ENCODE measurements around the gene KCND2. TPM values are rescaled to one million over a fixed set of nuclear protein-coding genes. Genes with fewer than 3 reads are reported as not detected.

The KCND2 gene
- total and polyA plus RNA-seq, 3 experiments from 2014 or later: not detected

DNA sequence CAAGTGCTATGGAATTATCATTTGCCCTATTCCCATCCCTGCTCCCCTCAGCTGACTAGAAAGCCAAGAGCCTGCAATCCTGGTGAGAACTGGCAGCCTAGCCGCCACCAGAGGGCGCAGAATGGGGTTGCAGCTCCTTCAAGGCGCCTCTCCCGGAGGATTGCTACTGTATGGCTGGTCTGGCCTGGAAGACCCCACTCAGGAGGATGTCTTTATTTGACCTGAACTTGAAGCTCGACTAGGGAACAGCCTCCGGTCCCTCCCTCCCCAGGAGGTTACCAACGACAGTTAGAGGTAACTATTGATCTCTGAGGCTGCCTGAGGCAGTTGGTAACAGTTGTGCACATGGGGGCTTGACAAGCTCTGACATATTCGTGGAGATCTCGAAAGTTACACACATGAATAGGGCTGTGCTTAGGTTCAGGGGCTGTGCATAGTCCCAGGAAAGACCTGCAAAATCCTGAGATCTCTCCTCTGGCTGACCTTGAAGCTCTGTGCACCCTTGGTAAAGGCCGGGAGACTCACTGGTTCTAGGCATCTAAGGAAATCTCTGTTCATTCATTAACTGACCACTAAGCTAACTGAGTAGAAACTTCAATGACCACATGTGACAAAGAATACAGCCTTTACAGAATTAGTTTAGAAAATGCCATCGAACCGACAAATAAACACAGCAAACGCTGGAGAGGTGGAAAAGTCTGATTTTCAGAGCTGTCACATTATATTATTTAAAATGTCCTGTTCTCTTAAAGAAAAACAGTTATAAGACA is 519.3 kb downstream of the KCND2 start:
- H3K27ac ChIP-seq (ENCODE audit: low read depth, low read length): no peak overlapping the region
- CTCF ChIA-PET: interaction anchor here (0.7 to 2.0 kb wide), 10 partner anchors 10 to 316 kb away, joined by 3 to 15 read pairs (median 5); no protein-coding TSS in a partner anchor
- no peaks in the 10 kb centered on the region for H3K9me3 Mint-ChIP-seq
- no peaks in the 10 kb centered on the region for H3K9me3 ChIP-seq (ENCODE audit: low read length)
- H3K4me1 Mint-ChIP-seq: no peaks in the 10 kb centered on the region
- POLR2A ChIA-PET: no interaction called here
- no peaks in the 10 kb centered on the region for H3K36me3 Mint-ChIP-seq
- no peaks in the 10 kb centered on the region for H3K4me1 ChIP-seq (ENCODE audit: insufficient read depth, low read length)
- peak; percentile 10 to 63 (median 31) for DNase-seq
- no peaks in the 10 kb centered on the region for H3K36me3 ChIP-seq (ENCODE audit: insufficient read depth, low read length)
- no peak overlapping the region for H3K4me3 ChIP-seq (ENCODE audit: low read length)
- H3K27me3 ChIP-seq (ENCODE audit: insufficient read depth, low read length, poor library complexity, severe bottlenecking): no peaks in the 10 kb centered on the region
- peaks cover 5 to 8% of the 10 kb centered on the region in 2 donors for H3K27me3 Mint-ChIP-seq
- no peak overlapping the region for H3K4me3 Mint-ChIP-seq
- H3K27ac Mint-ChIP-seq: no peak overlapping the region

DNA sequence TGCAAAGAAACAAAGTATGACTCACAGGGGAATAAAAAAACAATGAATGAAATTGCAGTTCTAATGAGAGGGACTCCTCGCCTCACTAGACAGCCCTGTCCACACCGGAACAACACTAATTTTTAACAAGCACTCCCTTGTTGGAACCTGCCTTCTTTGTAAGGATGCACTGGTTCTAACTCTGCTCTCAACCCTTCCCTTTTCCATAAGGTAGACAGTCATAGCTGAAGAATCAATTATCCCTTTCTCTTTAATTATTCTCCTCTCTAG is 519.8 kb downstream of the KCND2 start:
- H3K27me3 Mint-ChIP-seq: peaks cover 5 to 8% of the 10 kb centered on the region in 2 donors
- DNase-seq: no peak
- Histone ChIP-seq H3K27ac (ENCODE audit: low read depth, low read length) (no peak overlapping the region), H3K36me3 (ENCODE audit: insufficient read depth, low read length) (no peaks in the 10 kb centered on the region), H3K4me1 (ENCODE audit: insufficient read depth, low read length) (no peaks in the 10 kb centered on the region), H3K4me3 (ENCODE audit: low read length) (no peak overlapping the region), H3K9me3 (ENCODE audit: low read length) (no peaks in the 10 kb centered on the region), H3K27me3 (ENCODE audit: insufficient read depth, low read length, poor library complexity, severe bottlenecking) (no peaks in the 10 kb centered on the region)
- CTCF ChIA-PET: interaction anchor here (1.1 to 2.0 kb wide), 8 partner anchors 10 to 316 kb away, joined by 3 to 15 read pairs (median 5); no protein-coding TSS in a partner anchor
- H3K4me1 Mint-ChIP-seq: no peaks in the 10 kb centered on the region
- H3K4me3 Mint-ChIP-seq: no peak overlapping the region
- no peak overlapping the region for H3K27ac Mint-ChIP-seq
- no peaks in the 10 kb centered on the region for H3K36me3 Mint-ChIP-seq
- POLR2A ChIA-PET: no interaction called here
- H3K9me3 Mint-ChIP-seq: no peaks in the 10 kb centered on the region

DNA sequence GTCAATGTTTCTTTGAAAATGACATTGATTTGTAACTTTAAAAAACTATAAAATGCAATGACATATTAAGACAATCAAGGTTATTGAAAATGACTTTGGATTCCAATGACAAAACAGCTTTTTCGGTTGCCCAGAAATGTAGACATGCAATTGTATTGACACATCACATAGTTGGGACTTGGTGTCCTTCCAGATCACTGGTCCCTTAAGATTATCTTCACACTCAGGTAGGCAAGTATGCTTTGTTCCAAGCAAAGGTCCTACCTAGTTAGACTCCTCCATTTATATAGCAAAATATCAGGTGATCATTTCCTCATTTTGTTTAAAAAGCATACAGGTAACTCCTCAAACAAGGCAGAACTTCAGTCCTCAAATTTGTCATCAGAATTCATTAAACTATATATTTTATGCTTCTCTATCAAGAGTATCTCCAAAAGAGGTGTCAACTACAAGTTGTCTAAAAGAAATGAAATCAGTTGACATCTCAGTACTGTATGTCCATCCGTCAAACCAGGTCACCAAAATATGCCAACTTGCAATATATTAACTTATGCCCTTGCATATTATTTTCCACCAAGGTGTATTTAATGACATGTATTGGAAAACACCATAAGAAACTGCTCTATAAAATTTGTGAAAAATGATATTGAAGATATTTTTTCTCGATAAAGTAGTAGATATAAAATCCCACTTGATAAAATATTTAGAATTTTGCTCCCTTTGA is 520.4 kb downstream of the KCND2 start:
- Histone ChIP-seq H3K4me3 (ENCODE audit: low read length) (no peak overlapping the region), H3K4me1 (ENCODE audit: insufficient read depth, low read length) (no peaks in the 10 kb centered on the region), H3K9me3 (ENCODE audit: low read length) (no peaks in the 10 kb centered on the region), H3K36me3 (ENCODE audit: insufficient read depth, low read length) (no peaks in the 10 kb centered on the region), H3K27ac (ENCODE audit: low read depth, low read length) (no peak overlapping the region), H3K27me3 (ENCODE audit: insufficient read depth, low read length, poor library complexity, severe bottlenecking) (no peaks in the 10 kb centered on the region)
- ChIA-PET POLR2A (no interaction called here), CTCF (interaction anchor here (1.6 to 2.0 kb wide), 2 partner anchors 12 to 289 kb away, joined by 5 to 15 read pairs; no protein-coding TSS in a partner anchor)
- Mint-ChIP-seq H3K9me3 (no peaks in the 10 kb centered on the region), H3K27ac (no peak overlapping the region), H3K27me3 (peaks cover 5 to 8% of the 10 kb centered on the region in 2 donors), H3K4me3 (no peak overlapping the region), H3K36me3 (no peaks in the 10 kb centered on the region), H3K4me1 (no peaks in the 10 kb centered on the region)
- DNase-seq: no peak

DNA sequence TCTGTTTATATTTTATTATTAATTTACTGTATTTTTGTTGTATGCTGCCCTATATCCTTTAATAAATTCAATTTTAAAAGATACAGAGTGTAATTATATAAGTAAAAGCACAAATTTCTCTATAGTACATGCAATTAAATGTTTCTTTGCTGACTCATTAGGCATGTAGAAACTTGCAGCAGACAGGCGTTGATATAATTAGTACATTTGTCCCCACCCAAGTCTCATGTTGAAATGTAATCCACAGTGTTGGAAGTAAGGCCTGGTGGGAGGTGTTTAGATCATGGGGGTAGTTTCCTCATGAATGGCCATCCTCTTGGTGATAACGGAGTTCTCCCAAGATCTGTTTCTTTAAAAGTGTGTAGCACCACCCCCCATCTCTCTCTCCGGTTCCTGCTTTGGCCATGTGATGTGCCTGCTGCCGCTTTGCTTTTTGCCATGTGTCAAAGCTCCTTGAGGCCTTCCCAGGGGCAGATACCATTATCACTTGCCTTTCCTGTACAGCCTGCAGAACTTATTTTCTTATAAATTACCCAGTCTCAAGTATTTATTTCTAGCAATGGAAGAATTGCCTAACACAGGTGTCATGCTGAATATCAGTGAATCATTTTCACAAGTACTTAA is 521.2 kb downstream of the KCND2 start:
- Mint-ChIP-seq H3K4me1 (no peaks in the 10 kb centered on the region), H3K4me3 (no peak overlapping the region), H3K27me3 (peaks cover 5 to 11% of the 10 kb centered on the region in 2 donors), H3K27ac (peak overlapping the region in 1 of 8 donors; percentile 21), H3K9me3 (no peaks in the 10 kb centered on the region), H3K36me3 (no peaks in the 10 kb centered on the region)
- H3K27me3 ChIP-seq (ENCODE audit: insufficient read depth, low read length, poor library complexity, severe bottlenecking): no peaks in the 10 kb centered on the region
- no peaks in the 10 kb centered on the region for H3K36me3 ChIP-seq (ENCODE audit: insufficient read depth, low read length)
- H3K4me3 ChIP-seq (ENCODE audit: low read length): no peak overlapping the region
- DNase-seq: no peak
- ChIA-PET POLR2A (no interaction called here), CTCF (no interaction called here)
- no peaks in the 10 kb centered on the region for H3K4me1 ChIP-seq (ENCODE audit: insufficient read depth, low read length)
- no peak overlapping the region for H3K27ac ChIP-seq (ENCODE audit: low read depth, low read length)
- no peaks in the 10 kb centered on the region for H3K9me3 ChIP-seq (ENCODE audit: low read length)

- CTCF ChIA-PET: interaction anchor here (1.4 kb wide), 1 partner anchor 9 kb away, joined by 8 read pairs; no protein-coding TSS in a partner anchor
- Histone ChIP-seq H3K27me3 (ENCODE audit: insufficient read depth, low read length, poor library complexity, severe bottlenecking) (no peaks in the 10 kb centered on the region), H3K27ac (ENCODE audit: low read depth, low read length) (no peak overlapping the region), H3K9me3 (ENCODE audit: low read length) (no peaks in the 10 kb centered on the region), H3K4me1 (ENCODE audit: insufficient read depth, low read length) (no peaks in the 10 kb centered on the region), H3K4me3 (ENCODE audit: low read length) (no peak overlapping the region), H3K36me3 (ENCODE audit: insufficient read depth, low read length) (no peaks in the 10 kb centered on the region)
- Mint-ChIP-seq H3K4me3 (no peak overlapping the region), H3K9me3 (no peaks in the 10 kb centered on the region), H3K36me3 (no peaks in the 10 kb centered on the region), H3K4me1 (no peaks in the 10 kb centered on the region), H3K27ac (no peak overlapping the region), H3K27me3 (peaks cover 7 to 15% of the 10 kb centered on the region in 2 donors)
- POLR2A ChIA-PET: no interaction called here
- DNase-seq: no peak
Observed at GRCh38 chr7:120797026-120797645, 524.2 kb downstream of the KCND2 start.

GRCh38 chr7:120799147-120799546 is 526.2 kb downstream of the KCND2 start:
- H3K4me1 Mint-ChIP-seq: no peaks in the 10 kb centered on the region
- no peaks in the 10 kb centered on the region for H3K9me3 Mint-ChIP-seq
- Histone ChIP-seq H3K27me3 (ENCODE audit: insufficient read depth, low read length, poor library complexity, severe bottlenecking) (no peaks in the 10 kb centered on the region), H3K4me1 (ENCODE audit: insufficient read depth, low read length) (no peaks in the 10 kb centered on the region), H3K4me3 (ENCODE audit: low read length) (no peak overlapping the region), H3K36me3 (ENCODE audit: insufficient read depth, low read length) (no peaks in the 10 kb centered on the region), H3K9me3 (ENCODE audit: low read length) (no peaks in the 10 kb centered on the region), H3K27ac (ENCODE audit: low read depth, low read length) (no peak overlapping the region)
- no peak overlapping the region for H3K27ac Mint-ChIP-seq
- peaks cover 7 to 15% of the 10 kb centered on the region in 2 donors for H3K27me3 Mint-ChIP-seq
- H3K4me3 Mint-ChIP-seq: no peak overlapping the region
- POLR2A ChIA-PET: no interaction called here
- H3K36me3 Mint-ChIP-seq: no peaks in the 10 kb centered on the region
- DNase-seq: no peak
- CTCF ChIA-PET: no interaction called here

Data from CD8-positive, alpha-beta memory T cell (primary cell).